WTC11 (cell line): ENCODE measurements around the gene ADAM19.

Experiments
- CBFB ChIP-seq: sonication (generic); formaldehyde crosslinking; IDR thresholded peaks from 2 replicates; pipeline ENCODE4 v1.8.1; 2022; ENCODE audit warnings: mild to moderate bottlenecking, low read depth, missing genetic modification reagents
- ELF4 ChIP-seq: sonication (generic); formaldehyde crosslinking; IDR thresholded peaks from 2 replicates; pipeline ENCODE4 v1.8.1; 2022; ENCODE audit warnings: low read depth, mild to moderate bottlenecking, moderate library complexity, missing genetic modification reagents
- NR3C1 ChIP-seq: sonication (generic); formaldehyde crosslinking; conservative IDR thresholded peaks from 2 replicates; pipeline ENCODE4 v1.8.1; 2023; ENCODE audit warnings: low read depth, mild to moderate bottlenecking, missing genetic modification reagents
- TP53 ChIP-seq: sonication (generic); formaldehyde crosslinking; IDR thresholded peaks from 2 replicates; pipeline ENCODE4 v1.8.1; 2023; ENCODE audit warnings: mild to moderate bottlenecking, missing genetic modification reagents
- ZNF138 ChIP-seq: sonication (generic); formaldehyde crosslinking; conservative IDR thresholded peaks from 2 replicates; pipeline ENCODE4 v1.8.1; 2022; ENCODE audit warnings: mild to moderate bottlenecking, moderate library complexity, missing genetic modification reagents
- ZNF263 ChIP-seq: sonication (generic); formaldehyde crosslinking; IDR thresholded peaks from 2 replicates; pipeline ENCODE4 v1.8.1; 2022; ENCODE audit warnings: low read depth, mild to moderate bottlenecking, moderate library complexity, missing genetic modification reagents
- TF ChIP-seq, protein P1 (sequence below): fragments of 200-600 bp; IDR thresholded peaks from 2 replicates; pipeline ENCODE4 v1.8.0; 2022; ENCODE audit warnings: antibody characterized with exemption
- TF ChIP-seq, protein P2 (sequence below): sonication (generic); formaldehyde crosslinking; IDR thresholded peaks from 2 replicates; pipeline ENCODE4 v1.8.1; 2023; ENCODE audit warnings: mild to moderate bottlenecking, missing genetic modification reagents, moderate library complexity
- TF ChIP-seq, protein P3 (sequence below): sonication (generic); formaldehyde crosslinking; IDR thresholded peaks from 2 replicates; pipeline ENCODE4 v1.8.1; 2023; ENCODE audit warnings: mild to moderate bottlenecking, missing genetic modification reagents, moderate library complexity
- TF ChIP-seq, protein P4 (sequence below): sonication (generic); formaldehyde crosslinking; IDR thresholded peaks from 2 replicates; pipeline ENCODE4 v1.8.0; 2022; ENCODE audit warnings: mild to moderate bottlenecking, missing genetic modification reagents

DNA sequence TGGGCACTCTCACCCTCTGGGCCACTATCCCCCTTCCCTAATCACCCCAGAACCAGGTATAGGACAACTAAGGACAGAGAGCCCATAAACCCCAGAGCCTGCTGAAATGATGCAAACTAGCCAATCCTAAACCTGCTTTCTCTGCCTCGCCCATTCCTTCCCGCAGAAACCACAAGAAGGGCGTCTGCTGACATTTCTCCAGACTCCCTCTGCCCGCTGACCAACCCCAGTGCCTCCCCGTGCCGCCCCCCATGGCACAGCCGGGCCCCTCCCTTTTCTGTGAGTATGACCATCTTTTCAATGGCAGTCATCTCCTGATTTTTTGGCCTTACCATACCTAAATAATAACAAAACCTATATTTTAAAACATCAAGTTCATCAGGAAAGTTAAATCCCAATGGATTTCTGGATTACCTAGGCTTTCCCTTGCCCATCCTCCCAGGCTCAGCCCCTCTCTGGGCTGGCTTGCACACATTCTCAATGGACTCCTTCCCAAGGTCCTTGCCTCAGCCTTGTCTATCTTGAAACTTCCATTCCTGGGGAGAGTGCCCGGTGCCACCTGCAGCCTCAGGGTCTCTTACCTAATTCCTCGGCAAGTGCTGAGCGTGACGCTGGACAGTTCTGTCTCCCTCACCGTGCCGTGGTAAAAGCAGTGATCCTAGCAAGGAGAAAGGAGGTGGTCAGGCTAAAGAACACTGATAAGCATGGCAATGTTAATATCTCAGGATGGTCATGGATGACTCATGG, 45.2 kb downstream of the ADAM19 start:
- TF ChIP-seq, protein P1, sequence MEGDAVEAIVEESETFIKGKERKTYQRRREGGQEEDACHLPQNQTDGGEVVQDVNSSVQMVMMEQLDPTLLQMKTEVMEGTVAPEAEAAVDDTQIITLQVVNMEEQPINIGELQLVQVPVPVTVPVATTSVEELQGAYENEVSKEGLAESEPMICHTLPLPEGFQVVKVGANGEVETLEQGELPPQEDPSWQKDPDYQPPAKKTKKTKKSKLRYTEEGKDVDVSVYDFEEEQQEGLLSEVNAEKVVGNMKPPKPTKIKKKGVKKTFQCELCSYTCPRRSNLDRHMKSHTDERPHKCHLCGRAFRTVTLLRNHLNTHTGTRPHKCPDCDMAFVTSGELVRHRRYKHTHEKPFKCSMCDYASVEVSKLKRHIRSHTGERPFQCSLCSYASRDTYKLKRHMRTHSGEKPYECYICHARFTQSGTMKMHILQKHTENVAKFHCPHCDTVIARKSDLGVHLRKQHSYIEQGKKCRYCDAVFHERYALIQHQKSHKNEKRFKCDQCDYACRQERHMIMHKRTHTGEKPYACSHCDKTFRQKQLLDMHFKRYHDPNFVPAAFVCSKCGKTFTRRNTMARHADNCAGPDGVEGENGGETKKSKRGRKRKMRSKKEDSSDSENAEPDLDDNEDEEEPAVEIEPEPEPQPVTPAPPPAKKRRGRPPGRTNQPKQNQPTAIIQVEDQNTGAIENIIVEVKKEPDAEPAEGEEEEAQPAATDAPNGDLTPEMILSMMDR: no peak
- no peak for TF ChIP-seq NR3C1 (CRISPR knock-in tag)
- no peak for TF ChIP-seq CBFB (CRISPR knock-in tag)
- TF ChIP-seq, protein P2, sequence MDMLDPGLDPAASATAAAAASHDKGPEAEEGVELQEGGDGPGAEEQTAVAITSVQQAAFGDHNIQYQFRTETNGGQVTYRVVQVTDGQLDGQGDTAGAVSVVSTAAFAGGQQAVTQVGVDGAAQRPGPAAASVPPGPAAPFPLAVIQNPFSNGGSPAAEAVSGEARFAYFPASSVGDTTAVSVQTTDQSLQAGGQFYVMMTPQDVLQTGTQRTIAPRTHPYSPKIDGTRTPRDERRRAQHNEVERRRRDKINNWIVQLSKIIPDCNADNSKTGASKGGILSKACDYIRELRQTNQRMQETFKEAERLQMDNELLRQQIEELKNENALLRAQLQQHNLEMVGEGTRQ: no peak
- TF ChIP-seq, protein P3, sequence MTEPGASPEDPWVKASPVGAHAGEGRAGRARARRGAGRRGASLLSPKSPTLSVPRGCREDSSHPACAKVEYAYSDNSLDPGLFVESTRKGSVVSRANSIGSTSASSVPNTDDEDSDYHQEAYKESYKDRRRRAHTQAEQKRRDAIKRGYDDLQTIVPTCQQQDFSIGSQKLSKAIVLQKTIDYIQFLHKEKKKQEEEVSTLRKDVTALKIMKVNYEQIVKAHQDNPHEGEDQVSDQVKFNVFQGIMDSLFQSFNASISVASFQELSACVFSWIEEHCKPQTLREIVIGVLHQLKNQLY (CRISPR knock-in tag): no peak
- TF ChIP-seq, protein P4, sequence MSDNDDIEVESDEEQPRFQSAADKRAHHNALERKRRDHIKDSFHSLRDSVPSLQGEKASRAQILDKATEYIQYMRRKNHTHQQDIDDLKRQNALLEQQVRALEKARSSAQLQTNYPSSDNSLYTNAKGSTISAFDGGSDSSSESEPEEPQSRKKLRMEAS (CRISPR knock-in tag): no peak
- TF ChIP-seq ZNF263: no peak
- TF ChIP-seq ELF4 (CRISPR knock-in tag): no peak
- no peak for TF ChIP-seq TP53 (CRISPR knock-in tag)
- TF ChIP-seq ZNF138 (CRISPR knock-in tag): no peak
